Activated CD4-positive, alpha-beta T cell treated with anti-CD3 and anti-CD28 coated beads, Interleukin-2, amount 10 ng/mL, durations not matched to agents 7 days and 5 days (primary cell): ENCODE results near the gene GPS1. TPM values are rescaled to one million over a fixed set of nuclear protein-coding genes. Genes with fewer than 3 reads are reported as not detected.

Experiments
- CTCF ChIA-PET: fragments of 350-600 bp; sonication (Branson Sonifier 250); formaldehyde crosslinking; loops from one replicate; lab custom pipeline; 2021; ENCODE audit warnings: antibody characterized with exemption; lab: Charles Lee
- POLR2A ChIA-PET: fragments of 350-600 bp; sonication (Branson Sonifier 250); formaldehyde crosslinking; loops from one replicate; lab custom pipeline; 2021; ENCODE audit warnings: antibody characterized with exemption; lab: Charles Lee
- DNase-seq: peaks from one replicate; pipeline ENCODE4 v3.0.0-alpha.2; 2020
- H3K27ac Mint-ChIP-seq: one replicate; pipeline ENCODE4 v1.8.0; 2021; ENCODE audit warnings: mild to moderate bottlenecking, moderate library complexity, mixed read lengths
- H3K27me3 Mint-ChIP-seq: one replicate; pipeline ENCODE4 v1.8.0; 2021; ENCODE audit warnings: mixed read lengths
- H3K36me3 Mint-ChIP-seq: one replicate; pipeline ENCODE4 v1.8.0; 2021; ENCODE audit warnings: low read depth, mixed read lengths
- H3K4me1 Mint-ChIP-seq: one replicate; pipeline ENCODE4 v1.8.0; 2021; ENCODE audit warnings: mixed read lengths
- H3K4me3 Mint-ChIP-seq: one replicate; pipeline ENCODE4 v1.8.0; 2021; ENCODE audit warnings: mild to moderate bottlenecking, moderate library complexity, mixed read lengths
- H3K9me3 Mint-ChIP-seq: one replicate; pipeline ENCODE4 v1.8.0; 2021; ENCODE audit warnings: mixed read lengths
- total RNA-seq, 2 experiments: library from RNA; stranded (reverse); gene quantifications; one replicate each; pipeline ENCODE4 v1.2.3, GENCODE V29; 2021

GPS1 gene
- total RNA-seq, 2 experiments from 2014 or later, result 78.5 to 92.1 TPM

- no peak for DNase-seq
- Mint-ChIP-seq H3K4me1 (peaks cover 46% of the 10 kb centered on the region), H3K9me3 (no peaks in the 10 kb centered on the region), H3K36me3 (no peaks in the 10 kb centered on the region), H3K27ac (peak overlapping the region; percentile 96), H3K27me3 (no peaks in the 10 kb centered on the region), H3K4me3 (peak overlapping the region; percentile 86)
- ChIA-PET CTCF (interaction anchor here (0.8 to 2.7 kb wide), 15 partner anchors 14 to 147 kb away, joined by 3 to 22 read pairs (median 4); partner anchors contain the start of gene DCXR), POLR2A (interaction anchor here (1.1 kb wide), 1 partner anchor 15 kb away, joined by 3 read pairs; no protein-coding TSS in a partner anchor)
Measured at GRCh38 chr17:82106688-82107305, 55.1 kb downstream of the GPS1 start.

Other genes with a start within 250 kb of the GPS1 start
- not detected for gene GCGR, start 247.7 kb upstream of the GPS1 start, total RNA-seq
- gene MCRIP1, start 218.6 kb upstream of the GPS1 start, total RNA-seq, result 10 to 100 TPM; 45.7 to 47.8 TPM
- gene PPP1R27, start 216.8 kb upstream of the GPS1 start, total RNA-seq, result not detected
- 100 to 1,000 TPM; 420 to 499 TPM for gene P4HB, start 191.4 kb upstream of the GPS1 start, total RNA-seq
- gene ARHGDIA, start 180.6 kb upstream of the GPS1 start, total RNA-seq, result 100 to 1,000 TPM; 654 to 714 TPM
- 100 to 1,000 TPM; 197 to 221 TPM for gene ALYREF, start 160.3 kb upstream of the GPS1 start, total RNA-seq
- gene ANAPC11, start 160.2 kb upstream of the GPS1 start, total RNA-seq, result 10 to 100 TPM; 83.2 to 96.8 TPM
- under 1 TPM; 0.48 to 0.69 TPM for gene NPB, start 149.7 kb upstream of the GPS1 start, total RNA-seq
- 10 to 100 TPM; 37.6 to 39.0 TPM for gene PCYT2, start 140.5 kb upstream of the GPS1 start, total RNA-seq
- 10 to 100 TPM; 55.6 to 71.2 TPM for gene SIRT7, start 133.7 kb upstream of the GPS1 start, total RNA-seq
- gene MAFG, start 124.2 kb upstream of the GPS1 start, total RNA-seq, result 10 to 100 TPM; 15.8 to 20.2 TPM
- 10 to 100 TPM; 22.8 to 26.9 TPM for gene PYCR1, start 114.6 kb upstream of the GPS1 start, total RNA-seq
- gene MYADML2, start 104.7 kb upstream of the GPS1 start, total RNA-seq, result not detected
- gene NOTUM, start 90.7 kb upstream of the GPS1 start, total RNA-seq, result under 1 TPM; 0.23 to 0.55 TPM
- 10 to 100 TPM; 34.0 to 37.6 TPM for gene ASPSCR1, start 74.3 kb upstream of the GPS1 start, total RNA-seq
- 10 to 100 TPM; 57.3 to 73.0 TPM for gene CENPX, start 29.0 kb upstream of the GPS1 start, total RNA-seq
- gene LRRC45, start 28.6 kb upstream of the GPS1 start, total RNA-seq, result 10 to 100 TPM; 54.5 to 68.4 TPM
- 10 to 100 TPM; 12.2 to 13.7 TPM for gene RAC3, start 20.2 kb upstream of the GPS1 start, total RNA-seq
- 100 to 1,000 TPM; 140 to 144 TPM for gene DCXR, start 14.2 kb upstream of the GPS1 start, total RNA-seq
- gene RFNG, start 87 bp upstream of the GPS1 start, total RNA-seq, result 10 to 100 TPM; 29.0 to 29.8 TPM
- gene DUS1L, start 13.9 kb downstream of the GPS1 start, total RNA-seq, result 100 to 1,000 TPM; 113 to 127 TPM
- 100 to 1,000 TPM; 138 to 139 TPM for gene FASN, start 46.3 kb downstream of the GPS1 start, total RNA-seq
- gene CCDC57, start 160.9 kb downstream of the GPS1 start, total RNA-seq, result 10 to 100 TPM; 60.5 to 69.7 TPM
- 100 to 1,000 TPM; 104 to 140 TPM for gene SLC16A3, start 177.1 kb downstream of the GPS1 start, total RNA-seq
- 100 to 1,000 TPM; 115 to 142 TPM for gene CSNK1D, start 221.8 kb downstream of the GPS1 start, total RNA-seq